Stimulated activated effector memory CD8-positive, alpha-beta T cell treated with anti-CD3 and anti-CD28 coated beads, Interleukin-12 subunit alpha, Interleukin-12 subunit beta, amount 100 ng/mL, for 72 hours (primary cell): ENCODE results near the gene GNAI1.

Experiments
- ATAC-seq: fragments of 150-1000 bp; cut with Tn5 transposase; 2 replicates; pipeline ENCODE4 v1.10.0; 2021
- DNase-seq, 2 donors: peaks; one replicate each; pipeline ENCODE4 v3.0.0; 2021 to 2022; ENCODE audit warnings: low spot score in 2 of 2
- H3K27ac Mint-ChIP-seq: one replicate; pipeline ENCODE4 v1.8.0; 2022; ENCODE audit warnings: mild to moderate bottlenecking, mixed read lengths
- H3K36me3 Mint-ChIP-seq: one replicate; pipeline ENCODE4 v1.8.0; 2022; ENCODE audit warnings: mild to moderate bottlenecking, mixed read lengths
- H3K4me1 Mint-ChIP-seq: one replicate; pipeline ENCODE4 v1.8.0; 2022; ENCODE audit warnings: mixed read lengths
- H3K4me3 Mint-ChIP-seq: one replicate; pipeline ENCODE4 v1.8.0; 2022; ENCODE audit warnings: mild to moderate bottlenecking, mixed read lengths
- H3K9me3 Mint-ChIP-seq: one replicate; pipeline ENCODE4 v1.8.0; 2022; ENCODE audit warnings: mixed read lengths

Gene GNAI1

GRCh38 chr7:80172387-80172786 is 37.8 kb downstream of the GNAI1 start:
- Mint-ChIP-seq H3K9me3 (peaks cover 23% of the 10 kb centered on the region), H3K36me3 (no peaks in the 10 kb centered on the region), H3K4me3 (no peak overlapping the region), H3K27ac (no peak overlapping the region), H3K4me1 (no peaks in the 10 kb centered on the region)
- ATAC-seq (no peak), DNase-seq (no peak)

- DNase-seq = no peak
- no peak for ATAC-seq
- H3K36me3 Mint-ChIP-seq = no peaks in the 10 kb centered on the region
- no peak overlapping the region for H3K27ac Mint-ChIP-seq
- H3K4me3 Mint-ChIP-seq = no peak overlapping the region
- H3K9me3 Mint-ChIP-seq = peaks cover 18% of the 10 kb centered on the region
- no peaks in the 10 kb centered on the region for H3K4me1 Mint-ChIP-seq
Observed at GRCh38 chr7:80175744-80176143, 41.1 kb downstream of the GNAI1 start.

- H3K4me1 Mint-ChIP-seq = no peaks in the 10 kb centered on the region
- H3K36me3 Mint-ChIP-seq = no peaks in the 10 kb centered on the region
- H3K9me3 Mint-ChIP-seq = peaks cover 15% of the 10 kb centered on the region
- ATAC-seq = no peak
- no peak overlapping the region for H3K27ac Mint-ChIP-seq
- no peak overlapping the region for H3K4me3 Mint-ChIP-seq
- DNase-seq = no peak
Observed at GRCh38 chr7:80181411-80181810, 46.8 kb downstream of the GNAI1 start.

- DNase-seq = no peak
- Mint-ChIP-seq H3K4me1 (no peaks in the 10 kb centered on the region), H3K27ac (no peak overlapping the region), H3K36me3 (no peaks in the 10 kb centered on the region), H3K4me3 (no peak overlapping the region), H3K9me3 (peaks cover 14% of the 10 kb centered on the region)
- no peak for ATAC-seq
Observed at GRCh38 chr7:80182630-80183276, 48.1 kb downstream of the GNAI1 start.

GRCh38 chr7:80183351-80183750 is 48.7 kb downstream of the GNAI1 start:
- Mint-ChIP-seq H3K27ac (no peak overlapping the region), H3K36me3 (no peaks in the 10 kb centered on the region), H3K4me3 (no peak overlapping the region), H3K4me1 (no peaks in the 10 kb centered on the region), H3K9me3 (peaks cover 11% of the 10 kb centered on the region)
- DNase-seq (no peak), ATAC-seq (no peak)

GRCh38 chr7:80183900-80184685 is 49.5 kb downstream of the GNAI1 start:
- H3K4me1 Mint-ChIP-seq = no peaks in the 10 kb centered on the region
- no peak for ATAC-seq
- H3K36me3 Mint-ChIP-seq = no peaks in the 10 kb centered on the region
- H3K9me3 Mint-ChIP-seq = peaks cover 13% of the 10 kb centered on the region
- no peak for DNase-seq
- no peak overlapping the region for H3K27ac Mint-ChIP-seq
- H3K4me3 Mint-ChIP-seq = no peak overlapping the region

GRCh38 chr7:80184693-80185092 is 50.1 kb downstream of the GNAI1 start:
- Mint-ChIP-seq H3K36me3 (no peaks in the 10 kb centered on the region), H3K9me3 (peaks cover 13% of the 10 kb centered on the region), H3K4me1 (no peaks in the 10 kb centered on the region), H3K4me3 (no peak overlapping the region), H3K27ac (no peak overlapping the region)
- ATAC-seq = no peak
- no peak for DNase-seq

- ATAC-seq (no peak), DNase-seq (no peak)
- no peak overlapping the region for H3K27ac Mint-ChIP-seq
- no peaks in the 10 kb centered on the region for H3K36me3 Mint-ChIP-seq
- H3K4me3 Mint-ChIP-seq = no peak overlapping the region
- H3K4me1 Mint-ChIP-seq = no peaks in the 10 kb centered on the region
- peaks cover 13% of the 10 kb centered on the region for H3K9me3 Mint-ChIP-seq
Observed at GRCh38 chr7:80185571-80185970, 50.9 kb downstream of the GNAI1 start.

- H3K36me3 Mint-ChIP-seq = no peaks in the 10 kb centered on the region
Observed at GRCh38 chr7:80186721-80187120, 52.1 kb downstream of the GNAI1 start.

GRCh38 chr7:80187279-80187678 is 52.6 kb downstream of the GNAI1 start:
- Mint-ChIP-seq H3K36me3 (no peaks in the 10 kb centered on the region), H3K27ac (no peak overlapping the region), H3K4me1 (no peaks in the 10 kb centered on the region), H3K4me3 (no peak overlapping the region), H3K9me3 (peaks cover 17% of the 10 kb centered on the region)
- DNase-seq (no peak), ATAC-seq (no peak)

More at GRCh38 chr7:80186721-80187120, 52.1 kb downstream of the GNAI1 start:
- DNase-seq = no peak
- ATAC-seq = no peak
- no peak overlapping the region for H3K27ac Mint-ChIP-seq
- no peaks in the 10 kb centered on the region for H3K4me1 Mint-ChIP-seq
- H3K4me3 Mint-ChIP-seq = no peak overlapping the region
- H3K9me3 Mint-ChIP-seq = peaks cover 17% of the 10 kb centered on the region

- no peak overlapping the region for H3K27ac Mint-ChIP-seq
- DNase-seq (no peak), ATAC-seq (no peak)
- no peaks in the 10 kb centered on the region for H3K4me1 Mint-ChIP-seq
- peaks cover 17% of the 10 kb centered on the region for H3K9me3 Mint-ChIP-seq
- no peaks in the 10 kb centered on the region for H3K36me3 Mint-ChIP-seq
- H3K4me3 Mint-ChIP-seq = no peak overlapping the region
Observed at GRCh38 chr7:80187727-80188126, 53.1 kb downstream of the GNAI1 start.

- Mint-ChIP-seq H3K4me3 (no peak overlapping the region), H3K36me3 (no peaks in the 10 kb centered on the region), H3K4me1 (no peaks in the 10 kb centered on the region), H3K9me3 (peaks cover 13% of the 10 kb centered on the region), H3K27ac (no peak overlapping the region)
- DNase-seq (no peak), ATAC-seq (no peak)
Observed at GRCh38 chr7:80189638-80190037, 55.0 kb downstream of the GNAI1 start.

GRCh38 chr7:80197627-80198026 is 63.0 kb downstream of the GNAI1 start:
- Mint-ChIP-seq H3K4me3 (no peak overlapping the region), H3K36me3 (no peaks in the 10 kb centered on the region), H3K4me1 (no peaks in the 10 kb centered on the region), H3K9me3 (peaks cover 19% of the 10 kb centered on the region), H3K27ac (no peak overlapping the region)
- ATAC-seq (no peak), DNase-seq (no peak)

GRCh38 chr7:80199051-80199450 is 64.4 kb downstream of the GNAI1 start:
- no peaks in the 10 kb centered on the region for H3K36me3 Mint-ChIP-seq
- DNase-seq (no peak), ATAC-seq (no peak)
- H3K27ac Mint-ChIP-seq = no peak overlapping the region
- no peak overlapping the region for H3K4me3 Mint-ChIP-seq
- peaks cover 22% of the 10 kb centered on the region for H3K9me3 Mint-ChIP-seq
- no peaks in the 10 kb centered on the region for H3K4me1 Mint-ChIP-seq

GRCh38 chr7:80204454-80204853 is 69.8 kb downstream of the GNAI1 start:
- Mint-ChIP-seq H3K9me3 (peaks cover 13% of the 10 kb centered on the region), H3K4me1 (no peaks in the 10 kb centered on the region), H3K27ac (no peak overlapping the region), H3K36me3 (no peaks in the 10 kb centered on the region), H3K4me3 (no peak overlapping the region)
- ATAC-seq (no peak), DNase-seq (no peak)

GRCh38 chr7:80204919-80205318 is 70.3 kb downstream of the GNAI1 start:
- Mint-ChIP-seq H3K27ac (no peak overlapping the region), H3K9me3 (peaks cover 13% of the 10 kb centered on the region), H3K4me1 (no peaks in the 10 kb centered on the region), H3K4me3 (no peak overlapping the region), H3K36me3 (no peaks in the 10 kb centered on the region)
- ATAC-seq (no peak), DNase-seq (no peak)
